Kidney capillary endothelial cell (primary cell): ENCODE data around the gene PCYOX1L.

Experiments used
- DNase-seq: peaks from one replicate; pipeline ENCODE4 v3.0.0-alpha.2; 2018; ENCODE audit warnings: low spot score

PCYOX1L gene

GRCh38 chr5:149408252-149409099 lies 50.6 kb downstream of the PCYOX1L start:
- DNase-seq = no peak

- no peak for DNase-seq
Measured at GRCh38 chr5:149409268-149409948, 51.6 kb downstream of the PCYOX1L start.

GRCh38 chr5:149410071-149410470 lies 52.2 kb downstream of the PCYOX1L start:
- DNase-seq = no peak

DNA sequence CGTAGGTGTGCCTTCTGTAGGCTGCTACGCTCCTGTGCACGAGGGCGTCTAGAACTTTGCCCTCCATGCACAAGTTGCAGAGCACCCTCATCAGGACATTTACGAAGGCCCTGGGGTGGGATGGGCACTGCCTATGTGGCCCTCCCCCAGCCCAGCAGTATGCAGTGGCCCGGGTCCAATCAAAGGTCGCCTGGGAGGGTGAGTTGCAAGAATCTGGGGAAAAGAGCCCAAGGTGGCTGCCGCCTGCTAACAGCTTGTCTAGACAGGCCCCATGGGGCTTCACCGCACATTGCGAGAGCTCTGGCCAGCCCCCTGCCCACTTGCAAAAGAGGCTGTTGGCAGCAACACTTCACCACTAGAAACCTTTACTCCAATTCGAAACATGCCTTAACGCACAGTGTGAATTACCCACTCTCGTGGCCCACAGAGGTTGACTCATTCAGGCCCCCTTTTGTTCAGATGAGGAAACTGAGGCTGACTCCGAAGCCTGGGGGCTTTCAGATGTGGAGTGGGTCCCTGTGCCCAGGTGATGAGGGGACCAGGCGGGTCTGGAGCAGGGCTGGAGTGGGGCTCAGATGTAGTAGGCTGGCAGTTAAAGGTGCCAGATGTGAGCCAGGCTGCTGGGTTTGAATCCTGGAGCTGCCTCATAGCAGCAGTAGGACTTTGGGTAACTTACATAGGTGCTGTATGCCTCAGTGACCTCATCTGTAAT lies 53.0 kb downstream of the PCYOX1L start:
- DNase-seq = no peak

- DNase-seq = no peak
Measured at GRCh38 chr5:149411738-149412519, 54.1 kb downstream of the PCYOX1L start.

- no peak for DNase-seq
Measured at GRCh38 chr5:149412783-149413476, 55.1 kb downstream of the PCYOX1L start.

DNA sequence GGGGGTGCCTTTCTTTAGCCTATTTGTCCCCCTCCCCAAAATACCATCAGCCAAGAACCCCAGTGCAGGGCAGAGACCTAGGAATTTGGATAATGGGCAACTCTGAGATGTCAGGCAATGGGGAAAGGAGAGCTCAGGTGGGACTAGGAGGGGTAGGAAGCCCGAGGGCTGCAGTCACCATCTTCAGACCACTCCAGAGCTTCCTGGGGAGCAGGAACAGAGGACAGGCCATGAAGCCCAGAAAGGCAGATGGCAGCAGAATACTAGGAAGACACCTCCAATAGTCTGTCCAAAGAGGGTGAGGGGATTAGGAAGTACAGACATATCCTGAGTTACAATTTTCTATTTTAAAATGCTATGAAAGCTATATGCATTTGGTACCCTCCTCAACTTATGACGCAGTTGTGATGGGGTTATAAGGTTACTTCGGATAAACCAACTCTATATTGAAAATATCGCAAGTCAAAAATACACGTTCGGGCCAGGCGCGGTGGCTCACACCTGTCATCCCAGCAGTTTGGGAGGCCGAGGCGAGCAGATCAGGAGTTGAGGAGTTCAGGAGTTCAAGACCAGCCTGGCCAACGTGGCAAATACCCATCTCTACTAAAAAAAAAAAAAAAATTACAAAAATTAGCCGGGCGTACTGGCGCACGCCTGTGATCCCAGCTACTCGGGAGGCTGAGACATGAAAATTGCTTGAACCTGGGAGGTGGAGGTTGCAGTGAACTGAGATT lies 55.8 kb downstream of the PCYOX1L start:
- DNase-seq = no peak

GRCh38 chr5:149414405-149415065 lies 56.7 kb downstream of the PCYOX1L start:
- DNase-seq = no peak

DNA sequence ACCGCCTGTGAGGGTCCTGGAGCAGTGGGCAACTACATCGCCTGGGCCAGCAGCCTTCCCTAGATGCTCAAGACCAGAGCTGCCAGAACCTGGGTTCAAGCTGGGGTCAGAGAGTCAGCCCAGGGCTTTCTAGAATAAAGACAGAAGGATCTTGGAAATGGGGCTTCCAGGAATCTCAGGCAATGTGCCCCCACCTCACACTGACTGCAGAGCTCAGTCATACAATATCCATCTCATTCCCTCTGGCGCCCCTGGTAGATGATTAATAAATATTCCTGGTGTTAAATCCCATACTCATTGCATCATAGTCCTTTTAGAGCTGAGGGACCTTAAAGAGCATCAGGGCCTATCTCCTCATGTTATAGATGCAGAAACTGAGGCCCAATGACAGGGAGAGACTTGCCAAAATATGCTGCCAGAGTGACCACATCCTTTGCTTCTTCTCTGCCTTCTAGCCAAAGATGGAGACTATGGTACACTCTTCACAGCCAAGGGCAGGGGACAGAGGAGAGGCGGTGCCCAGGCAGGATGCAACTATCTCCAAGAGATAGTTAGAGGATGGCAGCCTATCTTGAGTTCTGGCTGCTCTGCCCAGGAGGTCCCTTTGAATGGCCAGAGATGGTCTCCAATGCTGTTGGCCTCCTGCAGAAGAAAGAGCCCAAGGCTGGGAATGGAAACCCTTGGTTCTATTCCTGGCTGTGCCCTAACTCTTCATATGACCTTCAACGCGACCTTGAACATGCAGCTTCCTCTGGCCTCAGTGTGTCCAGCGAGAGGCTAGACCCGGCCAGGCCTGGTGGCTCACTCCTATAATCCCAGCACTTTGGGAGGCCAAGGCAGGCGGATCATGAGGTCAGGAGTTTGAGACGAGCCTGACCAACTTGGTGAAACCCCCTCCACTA lies 57.5 kb downstream of the PCYOX1L start:
- DNase-seq = no peak

DNA sequence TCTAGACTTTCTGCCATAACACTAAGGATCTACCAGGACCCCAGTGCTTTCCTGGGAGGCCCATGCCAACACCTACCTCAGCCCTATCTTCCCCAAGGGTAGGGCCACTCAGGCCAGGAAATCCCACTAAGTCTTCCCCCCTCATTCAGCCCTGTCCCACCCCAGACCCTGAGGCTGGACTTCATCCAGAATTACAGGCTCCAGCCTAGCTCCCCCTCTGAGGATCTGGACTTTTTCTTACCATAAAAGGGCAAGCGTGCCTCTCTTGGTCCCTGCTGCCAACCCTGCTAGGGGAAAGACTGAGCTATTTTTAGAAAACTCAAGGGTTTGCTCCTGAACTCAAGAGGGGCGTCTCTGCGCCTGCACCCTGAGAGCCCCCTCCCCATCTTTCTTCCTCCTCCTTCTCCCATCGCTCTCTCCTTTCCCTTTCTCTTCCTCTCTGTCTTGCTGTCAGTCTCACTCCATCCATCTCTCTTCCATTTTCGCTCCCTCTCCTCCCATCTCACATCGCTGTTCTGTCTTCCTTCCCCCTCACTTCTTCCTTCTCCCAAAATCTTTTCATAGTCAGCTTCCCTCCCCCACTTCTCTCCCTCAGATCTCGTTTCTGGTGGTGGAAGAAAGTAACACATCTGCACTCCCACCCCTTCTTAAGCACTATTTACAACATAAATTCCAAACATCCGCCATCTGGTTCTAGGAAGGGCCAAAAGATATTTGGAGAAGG lies 59.3 kb downstream of the PCYOX1L start:
- no peak for DNase-seq

DNA sequence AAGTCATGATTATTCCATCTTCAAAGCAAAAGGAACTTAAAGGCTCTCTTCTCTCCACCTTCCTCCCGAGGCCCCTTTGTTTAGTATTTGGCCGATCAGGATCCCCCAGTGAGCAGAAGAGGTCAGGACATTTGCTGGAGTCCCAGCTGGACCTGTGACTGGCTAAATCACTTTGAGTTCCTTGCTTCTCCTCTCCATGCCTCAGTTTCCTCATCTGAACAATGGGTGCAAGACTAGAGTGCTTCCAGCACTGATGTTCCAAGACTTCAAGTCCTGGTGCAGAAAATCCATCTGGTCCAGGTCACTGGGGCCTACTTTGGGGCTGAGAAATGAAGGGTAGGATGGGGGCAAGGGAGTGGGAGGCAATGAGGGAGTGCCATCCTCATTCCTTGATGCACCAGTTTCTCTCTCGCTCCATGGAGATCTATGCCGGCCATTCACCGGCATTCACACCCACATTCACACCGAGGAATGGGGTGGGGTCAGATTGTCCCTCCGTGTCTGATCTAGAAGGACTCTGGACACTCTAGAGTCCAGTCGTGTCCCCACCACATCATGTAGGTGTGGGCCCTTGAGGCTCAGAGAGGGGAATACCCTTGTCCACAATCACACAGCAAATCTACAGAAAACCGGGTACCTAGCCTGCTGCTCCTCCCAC lies 60.0 kb downstream of the PCYOX1L start:
- no peak for DNase-seq

DNA sequence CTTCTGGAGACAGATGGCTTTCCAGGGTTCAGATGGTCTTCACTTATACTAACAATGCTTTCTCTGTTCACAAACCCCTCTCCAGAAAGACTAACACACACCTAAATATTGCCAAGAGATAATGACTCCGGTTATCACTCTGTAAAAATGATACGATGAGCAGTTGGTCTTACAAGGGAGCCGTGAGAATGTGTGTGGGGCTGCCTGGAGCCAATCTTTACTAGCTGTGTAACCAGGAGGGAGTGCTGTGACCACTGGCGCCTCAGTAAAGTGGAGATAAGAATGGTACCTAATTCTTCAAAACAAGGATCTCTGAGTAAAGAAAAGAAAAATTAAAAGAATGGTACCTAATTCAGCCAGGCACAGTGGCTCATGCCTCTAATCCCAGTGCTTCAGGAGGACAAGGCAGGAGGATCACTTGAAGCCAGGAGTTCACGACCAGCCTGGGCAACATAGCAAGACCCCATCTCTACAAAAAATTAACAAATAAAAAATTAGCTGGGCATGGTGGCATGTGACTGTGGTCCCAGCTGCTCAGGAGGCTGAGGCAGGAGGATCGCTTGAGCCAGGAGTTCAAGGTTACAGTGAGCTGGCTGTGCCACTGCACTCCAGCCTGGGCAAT lies 61.2 kb downstream of the PCYOX1L start:
- no peak for DNase-seq
